Panc1 (cell line): ENCODE data around the gene FAM13A. TPM values are rescaled to one million over a fixed set of nuclear protein-coding genes. Genes with fewer than 3 reads are reported as not detected.

Experiments
- ATAC-seq: fragments of 200-7000 bp; cut with Tn5 transposase; 2 replicates; pipeline ENCODE4 v1.9.1; 2020; ENCODE audit warnings: mild to moderate bottlenecking, moderate library complexity
- BruUV-seq: library from RNA; stranded (reverse); fragments of 400-500 nt; replicated peaks from 2 replicates; lab custom pipeline; 2021; lab: Mats Ljungman, UMichigan
- CTCF ChIA-PET: fragments of 300-600 bp; sonication (Branson Sonifier 250); formaldehyde crosslinking; loops from one replicate; lab custom pipeline; 2022; ENCODE audit warnings: antibody characterized with exemption; lab: Charles Lee
- POLR2A ChIA-PET: fragments of 300-600 bp; sonication (Branson Sonifier 250); formaldehyde crosslinking; loops from one replicate; lab custom pipeline; 2022; ENCODE audit warnings: antibody characterized with exemption; lab: Charles Lee
- DNase-seq: peaks from one replicate; pipeline ENCODE4 v3.0.0-alpha.2; 2010; ENCODE audit warnings: low read depth, low spot score
- H3K27ac ChIP-seq: 2 replicates; pipeline ENCODE4 v1.5.1; 2011; ENCODE audit warnings: mild to moderate bottlenecking, low read length, inconsistent platforms
- H3K27me3 ChIP-seq: fragments of 200-500 bp; sonication (Bioruptor generic); 2 replicates; pipeline ENCODE4 v1.6.0; 2014; ENCODE audit warnings: low read length, inconsistent platforms; ENCODE audit not compliant: control insufficient read depth, insufficient read depth
- H3K36me3 ChIP-seq: fragments of 200-500 bp; sonication (Bioruptor generic); 2 replicates; pipeline ENCODE4 v1.5.1; 2014; ENCODE audit warnings: inconsistent platforms, mild to moderate bottlenecking, low read length, moderate library complexity; ENCODE audit not compliant: control insufficient read depth, insufficient read depth
- H3K4me1 ChIP-seq: 2 replicates; pipeline ENCODE4 v1.5.1; 2011; ENCODE audit warnings: inconsistent platforms, mild to moderate bottlenecking, low read length, moderate library complexity; ENCODE audit not compliant: control insufficient read depth, insufficient read depth
- H3K4me3 ChIP-seq, 2 experiments: 2 replicates each; pipeline ENCODE4 v1.5.1; 2011 to 2012; ENCODE audit warnings: low read depth in 2 of 2, low read length in 2 of 2, mild to moderate bottlenecking in 2 of 2, inconsistent platforms in 1 of 2, moderate library complexity in 1 of 2
- H3K9me3 ChIP-seq: fragments of 200-500 bp; sonication (Bioruptor generic); 2 replicates; pipeline ENCODE4 v1.5.1; 2014; ENCODE audit warnings: low read depth, mild to moderate bottlenecking, inconsistent platforms, low read length, moderate library complexity; ENCODE audit not compliant: control insufficient read depth, insufficient read depth
- POLR2AphosphoS5 ChIP-seq: IDR thresholded peaks from 2 replicates; pipeline ENCODE4 v1.6.1; 2012; ENCODE audit warnings: mild to moderate bottlenecking, low read depth, low read length, moderate library complexity
- SIN3A ChIP-seq: IDR thresholded peaks from 2 replicates; pipeline ENCODE4 v1.6.1; 2012; ENCODE audit warnings: low read depth, mild to moderate bottlenecking, low read length, moderate library complexity, borderline replicate concordance; ENCODE audit not compliant: insufficient read depth
- TCF7L2 ChIP-seq: IDR thresholded peaks from 2 replicates; pipeline ENCODE4 v1.6.1; 2011; ENCODE audit warnings: mild to moderate bottlenecking, low read depth, low read length, inconsistent platforms
- in situ Hi-C: cut with HindIII; loops from 2 replicates; pipeline ENCODE4 v1.10.0; 2016; ENCODE audit warnings: low sequenced_read_pairs, low pct_unique_long_range_greater_than_20kb
- intact Hi-C: fragments of 100-400 bp; cut with micrococcal nuclease; formaldehyde crosslinking; loops from one replicate; pipeline ENCODE4 v1.10.0; 2022; ENCODE audit not compliant: unreplicated experiment
- total RNA-seq: library from RNA; stranded (reverse); gene quantifications from one replicate; pipeline ENCODE4 v1.2.1, GENCODE V29; 2021; ENCODE audit not compliant: unreplicated experiment
- TF ChIP-seq, protein P1 (sequence below): fragments of 450-650 bp; IDR thresholded peaks from 2 replicates; pipeline ENCODE4 v1.5.1; 2017; ENCODE audit warnings: mild to moderate bottlenecking
- TF ChIP-seq, protein P2 (sequence below), 2 experiments: IDR thresholded peaks; 2 replicates each; pipeline ENCODE4 v1.6.1; 2011 to 2012; ENCODE audit warnings: low read depth in 2 of 2, control low read depth in 1 of 2, low read length in 1 of 2, mild to moderate bottlenecking in 1 of 2, moderate library complexity in 1 of 2; ENCODE audit not compliant: insufficient read depth in 1 of 2

Gene FAM13A
- total RNA-seq, 1 experiment from 2014 or later: 5.8 TPM

DNA sequence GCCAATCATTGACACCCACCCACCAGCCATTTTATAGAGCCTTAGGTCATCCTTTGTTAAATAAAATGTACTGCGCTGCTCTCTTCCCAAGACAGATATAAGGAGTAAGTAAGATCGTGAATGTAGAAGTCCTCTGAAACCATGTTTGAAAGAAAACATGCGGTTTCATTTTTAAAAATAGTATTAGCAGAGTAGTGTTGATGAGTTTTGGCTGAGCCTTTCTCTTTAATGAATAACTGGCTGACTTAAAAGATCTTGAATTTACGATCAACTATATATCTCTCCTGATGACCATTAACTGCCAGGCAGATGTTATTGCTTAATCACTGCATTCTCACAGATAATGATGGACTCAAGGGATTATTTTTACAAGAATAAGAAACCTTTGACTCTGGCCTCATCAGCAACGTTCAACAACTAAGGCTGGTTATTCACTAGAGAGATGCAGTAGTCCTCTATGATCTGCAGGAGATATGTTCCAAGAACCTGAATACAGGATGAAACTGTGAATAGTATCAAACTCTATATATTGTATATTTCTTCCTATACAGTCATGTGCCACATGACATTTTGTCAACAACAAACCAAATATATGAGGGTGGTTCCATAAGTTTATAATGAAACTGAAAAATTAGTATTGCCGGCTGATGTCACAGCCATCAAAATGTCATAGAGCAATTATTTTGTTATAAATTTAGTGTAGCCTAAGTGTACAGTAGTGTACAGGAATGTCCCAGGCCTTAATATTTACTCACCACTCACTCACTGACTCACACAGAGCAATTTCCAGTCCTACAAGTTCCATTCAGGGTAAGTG, 80.8 kb downstream of the FAM13A start:
- no peaks in the 10 kb centered on the region for H3K27me3 ChIP-seq
- intact Hi-C loops (no loop called here), in situ Hi-C loops (no loop called here)
- H3K4me3 ChIP-seq: no peak overlapping the region
- POLR2A ChIA-PET: no interaction called here
- H3K4me1 ChIP-seq: no peaks in the 10 kb centered on the region
- TF ChIP-seq, protein P1, sequence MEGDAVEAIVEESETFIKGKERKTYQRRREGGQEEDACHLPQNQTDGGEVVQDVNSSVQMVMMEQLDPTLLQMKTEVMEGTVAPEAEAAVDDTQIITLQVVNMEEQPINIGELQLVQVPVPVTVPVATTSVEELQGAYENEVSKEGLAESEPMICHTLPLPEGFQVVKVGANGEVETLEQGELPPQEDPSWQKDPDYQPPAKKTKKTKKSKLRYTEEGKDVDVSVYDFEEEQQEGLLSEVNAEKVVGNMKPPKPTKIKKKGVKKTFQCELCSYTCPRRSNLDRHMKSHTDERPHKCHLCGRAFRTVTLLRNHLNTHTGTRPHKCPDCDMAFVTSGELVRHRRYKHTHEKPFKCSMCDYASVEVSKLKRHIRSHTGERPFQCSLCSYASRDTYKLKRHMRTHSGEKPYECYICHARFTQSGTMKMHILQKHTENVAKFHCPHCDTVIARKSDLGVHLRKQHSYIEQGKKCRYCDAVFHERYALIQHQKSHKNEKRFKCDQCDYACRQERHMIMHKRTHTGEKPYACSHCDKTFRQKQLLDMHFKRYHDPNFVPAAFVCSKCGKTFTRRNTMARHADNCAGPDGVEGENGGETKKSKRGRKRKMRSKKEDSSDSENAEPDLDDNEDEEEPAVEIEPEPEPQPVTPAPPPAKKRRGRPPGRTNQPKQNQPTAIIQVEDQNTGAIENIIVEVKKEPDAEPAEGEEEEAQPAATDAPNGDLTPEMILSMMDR: no peak
- TF ChIP-seq TCF7L2 (no peak), SIN3A (no peak), POLR2AphosphoS5 (no peak)
- TF ChIP-seq, protein P2, sequence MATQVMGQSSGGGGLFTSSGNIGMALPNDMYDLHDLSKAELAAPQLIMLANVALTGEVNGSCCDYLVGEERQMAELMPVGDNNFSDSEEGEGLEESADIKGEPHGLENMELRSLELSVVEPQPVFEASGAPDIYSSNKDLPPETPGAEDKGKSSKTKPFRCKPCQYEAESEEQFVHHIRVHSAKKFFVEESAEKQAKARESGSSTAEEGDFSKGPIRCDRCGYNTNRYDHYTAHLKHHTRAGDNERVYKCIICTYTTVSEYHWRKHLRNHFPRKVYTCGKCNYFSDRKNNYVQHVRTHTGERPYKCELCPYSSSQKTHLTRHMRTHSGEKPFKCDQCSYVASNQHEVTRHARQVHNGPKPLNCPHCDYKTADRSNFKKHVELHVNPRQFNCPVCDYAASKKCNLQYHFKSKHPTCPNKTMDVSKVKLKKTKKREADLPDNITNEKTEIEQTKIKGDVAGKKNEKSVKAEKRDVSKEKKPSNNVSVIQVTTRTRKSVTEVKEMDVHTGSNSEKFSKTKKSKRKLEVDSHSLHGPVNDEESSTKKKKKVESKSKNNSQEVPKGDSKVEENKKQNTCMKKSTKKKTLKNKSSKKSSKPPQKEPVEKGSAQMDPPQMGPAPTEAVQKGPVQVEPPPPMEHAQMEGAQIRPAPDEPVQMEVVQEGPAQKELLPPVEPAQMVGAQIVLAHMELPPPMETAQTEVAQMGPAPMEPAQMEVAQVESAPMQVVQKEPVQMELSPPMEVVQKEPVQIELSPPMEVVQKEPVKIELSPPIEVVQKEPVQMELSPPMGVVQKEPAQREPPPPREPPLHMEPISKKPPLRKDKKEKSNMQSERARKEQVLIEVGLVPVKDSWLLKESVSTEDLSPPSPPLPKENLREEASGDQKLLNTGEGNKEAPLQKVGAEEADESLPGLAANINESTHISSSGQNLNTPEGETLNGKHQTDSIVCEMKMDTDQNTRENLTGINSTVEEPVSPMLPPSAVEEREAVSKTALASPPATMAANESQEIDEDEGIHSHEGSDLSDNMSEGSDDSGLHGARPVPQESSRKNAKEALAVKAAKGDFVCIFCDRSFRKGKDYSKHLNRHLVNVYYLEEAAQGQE (IDR thresholded peaks at IDR 0.05; ENCODE audit: insufficient read depth in 1 of 2, low read depth in 2 of 2, low read length in 1 of 2): no peak
- no peaks in the 10 kb centered on the region for H3K9me3 ChIP-seq
- no peak overlapping the region for H3K27ac ChIP-seq
- H3K36me3 ChIP-seq: no peaks in the 10 kb centered on the region
- DNase-seq (no peak), ATAC-seq (no peak)
- BruUV-seq: no TSS peak
- CTCF ChIA-PET: no interaction called here

DNA sequence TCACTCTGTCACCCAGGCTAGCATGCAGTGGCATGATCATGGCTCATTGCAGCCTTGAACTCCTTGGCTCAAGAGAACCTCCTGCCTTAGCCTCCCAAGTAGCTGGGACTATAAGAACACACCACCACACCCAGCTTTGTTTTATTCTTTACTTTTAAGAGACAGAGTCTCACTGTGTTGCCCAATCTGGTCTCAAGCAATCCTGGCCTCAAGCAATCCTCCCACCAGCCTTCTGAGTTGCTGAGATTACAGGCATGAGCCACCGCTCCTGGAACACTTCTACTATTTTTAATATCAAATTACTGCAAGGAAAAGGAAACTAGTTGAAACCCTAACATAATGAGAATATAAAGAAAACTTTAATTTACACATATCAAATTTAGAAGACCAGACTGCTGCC, 85.4 kb downstream of the FAM13A start:
- BruUV-seq: no TSS peak
- Histone ChIP-seq H3K4me1 (no peaks in the 10 kb centered on the region), H3K4me3 (no peak overlapping the region), H3K9me3 (no peaks in the 10 kb centered on the region), H3K36me3 (no peaks in the 10 kb centered on the region), H3K27ac (no peak overlapping the region), H3K27me3 (no peaks in the 10 kb centered on the region)
- in situ Hi-C loops (no loop called here), intact Hi-C loops (no loop called here)
- TF ChIP-seq POLR2AphosphoS5: no peak
- TF ChIP-seq, protein P2 (IDR thresholded peaks at IDR 0.05; ENCODE audit: insufficient read depth in 1 of 2, low read depth in 2 of 2, low read length in 1 of 2): no peak
- no peak for TF ChIP-seq SIN3A
- TF ChIP-seq TCF7L2: no peak
- TF ChIP-seq, protein P1: no peak
- ChIA-PET POLR2A (no interaction called here), CTCF (no interaction called here)
- ATAC-seq: no peak
- DNase-seq: no peak
